ENCODE data around the gene EPHB1.

EPHB1 gene

DNA sequence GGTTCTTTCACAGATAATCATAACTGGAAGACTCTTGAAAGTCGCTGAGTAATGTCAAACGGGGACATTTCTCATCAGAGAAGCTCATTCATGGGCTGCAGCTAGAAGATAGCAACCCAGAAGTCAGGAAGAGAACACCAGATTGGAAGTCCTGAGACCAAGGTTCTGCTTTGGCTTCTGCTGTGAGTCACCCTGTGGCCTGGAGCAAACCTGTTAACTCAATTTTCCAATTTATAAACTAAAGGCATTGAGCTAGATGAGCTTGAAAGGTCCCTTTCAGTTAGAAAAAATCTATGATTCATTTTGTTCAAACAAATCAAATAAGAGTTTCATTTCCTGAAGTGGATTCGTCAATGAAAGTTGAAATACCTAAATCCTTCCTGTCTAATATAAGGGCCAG lies 402.2 kb downstream of the EPHB1 start:
- TF ChIP-seq, protein P1, sequence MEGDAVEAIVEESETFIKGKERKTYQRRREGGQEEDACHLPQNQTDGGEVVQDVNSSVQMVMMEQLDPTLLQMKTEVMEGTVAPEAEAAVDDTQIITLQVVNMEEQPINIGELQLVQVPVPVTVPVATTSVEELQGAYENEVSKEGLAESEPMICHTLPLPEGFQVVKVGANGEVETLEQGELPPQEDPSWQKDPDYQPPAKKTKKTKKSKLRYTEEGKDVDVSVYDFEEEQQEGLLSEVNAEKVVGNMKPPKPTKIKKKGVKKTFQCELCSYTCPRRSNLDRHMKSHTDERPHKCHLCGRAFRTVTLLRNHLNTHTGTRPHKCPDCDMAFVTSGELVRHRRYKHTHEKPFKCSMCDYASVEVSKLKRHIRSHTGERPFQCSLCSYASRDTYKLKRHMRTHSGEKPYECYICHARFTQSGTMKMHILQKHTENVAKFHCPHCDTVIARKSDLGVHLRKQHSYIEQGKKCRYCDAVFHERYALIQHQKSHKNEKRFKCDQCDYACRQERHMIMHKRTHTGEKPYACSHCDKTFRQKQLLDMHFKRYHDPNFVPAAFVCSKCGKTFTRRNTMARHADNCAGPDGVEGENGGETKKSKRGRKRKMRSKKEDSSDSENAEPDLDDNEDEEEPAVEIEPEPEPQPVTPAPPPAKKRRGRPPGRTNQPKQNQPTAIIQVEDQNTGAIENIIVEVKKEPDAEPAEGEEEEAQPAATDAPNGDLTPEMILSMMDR (IDR thresholded peaks at IDR 0.05; ENCODE audit: low read depth, low read length), result no peak
- in situ Hi-C loops (cut with HindIII; ENCODE audit: low sequenced_read_pairs), result no loop called here
- no peak for DNase-seq (ENCODE audit: low read depth, low spot score)

DNA sequence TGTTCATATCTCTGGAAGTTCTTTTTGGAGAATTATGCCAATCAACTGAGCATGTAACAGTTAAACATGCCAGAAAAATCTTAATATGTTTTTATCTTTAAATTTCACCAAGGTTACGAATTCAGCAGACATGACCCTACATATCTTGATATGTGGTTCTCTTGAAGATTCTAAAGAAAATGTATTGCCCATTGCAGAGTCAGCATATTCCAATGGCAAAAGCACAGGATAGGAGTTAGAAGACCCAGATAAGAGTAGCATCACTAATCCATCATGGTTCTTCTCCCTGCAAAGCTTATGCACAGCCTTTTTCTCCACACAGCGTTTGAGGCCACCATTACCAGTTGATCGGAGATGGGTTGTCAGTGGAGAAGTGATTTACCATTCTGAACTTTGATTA lies 402.8 kb downstream of the EPHB1 start:
- in situ Hi-C loops (cut with HindIII; ENCODE audit: low sequenced_read_pairs), result no loop called here
- DNase-seq (ENCODE audit: low read depth, low spot score), result no peak
- TF ChIP-seq, protein P1 (IDR thresholded peaks at IDR 0.05; ENCODE audit: low read depth, low read length), result no peak
- no peak overlapping the region for H3K4me3 ChIP-seq (ENCODE audit: low read depth, low read length)

More for the DNA sequence above, 402.2 kb downstream of the EPHB1 start:
- H3K4me3 ChIP-seq (ENCODE audit: low read depth, low read length), result no peak overlapping the region

DNA sequence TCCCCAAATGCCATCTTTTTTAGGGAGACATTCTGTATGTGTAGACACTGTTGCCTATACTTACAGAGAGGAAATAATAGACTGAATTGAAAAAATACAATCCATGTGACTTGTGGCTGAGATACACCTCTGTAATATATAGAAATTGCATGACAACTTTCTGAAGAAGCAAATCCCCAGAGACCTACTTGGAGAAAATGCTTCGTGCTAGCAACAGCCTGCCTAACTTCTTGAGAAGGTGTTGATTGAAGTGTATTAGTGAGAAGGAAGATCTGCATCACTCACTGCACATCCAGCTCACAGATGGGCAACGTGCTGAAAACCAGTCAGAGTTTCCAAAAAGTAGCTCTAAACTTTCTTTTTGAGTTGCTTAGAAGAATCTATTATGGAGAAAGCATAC lies 404.1 kb downstream of the EPHB1 start:
- in situ Hi-C loops (cut with HindIII; ENCODE audit: low sequenced_read_pairs), result no loop called here
- H3K4me3 ChIP-seq (ENCODE audit: low read depth, low read length), result no peak overlapping the region
- TF ChIP-seq, protein P1 (IDR thresholded peaks at IDR 0.05; ENCODE audit: low read depth, low read length), result no peak
- no peak for DNase-seq (ENCODE audit: low read depth, low spot score)

DNA sequence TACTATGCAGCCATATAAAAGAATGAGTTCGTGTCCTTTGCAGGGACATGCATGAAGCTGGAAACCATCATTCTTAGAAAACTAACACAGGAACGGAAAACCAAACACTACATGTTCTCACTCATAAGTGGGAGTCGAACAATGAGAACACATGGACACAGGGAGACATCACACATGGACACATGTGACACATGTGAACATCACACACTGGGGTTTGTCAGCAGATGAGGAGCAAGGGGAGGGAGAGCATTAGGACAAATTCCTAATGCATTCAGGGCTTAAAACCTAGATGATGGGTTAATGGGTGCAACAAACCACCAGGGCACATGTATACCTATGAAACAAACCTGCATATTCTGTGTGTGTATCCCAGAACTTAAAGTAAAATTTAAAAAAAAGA lies 408.0 kb downstream of the EPHB1 start:
- DNase-seq (ENCODE audit: low read depth, low spot score), result no peak
- in situ Hi-C loops (cut with HindIII; ENCODE audit: low sequenced_read_pairs), result no loop called here
- no peak overlapping the region for H3K4me3 ChIP-seq (ENCODE audit: low read depth, low read length)
- TF ChIP-seq, protein P1 (IDR thresholded peaks at IDR 0.05; ENCODE audit: low read depth, low read length), result no peak

DNA sequence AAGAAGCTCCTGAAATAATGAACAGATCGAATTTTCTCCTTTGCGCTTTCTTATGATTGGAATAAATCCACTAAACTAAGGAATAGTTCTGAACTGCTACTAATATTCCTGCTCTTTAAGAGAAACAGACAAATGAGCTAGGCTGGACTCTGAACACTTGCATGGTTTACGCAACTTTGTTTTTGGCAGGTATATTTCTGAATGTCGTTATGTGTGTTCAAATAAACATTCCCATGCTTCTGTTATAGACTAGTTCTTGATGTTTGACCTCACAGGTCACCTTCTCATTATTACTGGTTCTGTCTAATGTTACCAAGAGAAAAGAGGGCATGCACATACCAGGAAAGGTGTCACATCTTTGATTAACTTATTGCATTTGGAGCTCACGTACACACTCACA lies 418.2 kb downstream of the EPHB1 start:
- DNase-seq (ENCODE audit: low read depth, low spot score), result no peak
- TF ChIP-seq, protein P1 (IDR thresholded peaks at IDR 0.05; ENCODE audit: low read depth, low read length), result no peak
- H3K4me3 ChIP-seq (ENCODE audit: low read depth, low read length), result no peak overlapping the region
- in situ Hi-C loops (cut with HindIII; ENCODE audit: low sequenced_read_pairs), result no loop called here

DNA sequence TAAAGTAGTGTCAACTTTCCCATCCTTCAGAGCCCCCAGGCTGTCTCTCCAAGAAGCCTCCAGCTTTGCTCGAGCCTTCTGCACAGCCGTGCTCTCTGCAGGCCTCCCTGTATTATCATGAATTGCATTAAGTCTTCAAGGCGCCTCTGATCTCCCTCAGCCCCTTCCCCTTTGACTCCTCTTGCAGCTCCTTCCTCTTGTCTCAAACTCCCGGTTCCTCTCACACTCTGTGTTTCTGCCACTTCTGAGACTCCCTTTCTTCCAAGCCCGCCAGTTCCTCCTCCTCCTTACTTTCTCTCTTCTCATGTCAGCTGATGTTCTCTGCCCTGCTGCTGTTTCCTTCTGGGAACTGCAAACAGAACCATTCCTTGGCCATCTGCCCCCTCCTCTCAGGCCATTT lies 418.8 kb downstream of the EPHB1 start:
- in situ Hi-C loops (cut with HindIII; ENCODE audit: low sequenced_read_pairs), result no loop called here
- TF ChIP-seq, protein P1 (IDR thresholded peaks at IDR 0.05; ENCODE audit: low read depth, low read length), result no peak
- no peak overlapping the region for H3K4me3 ChIP-seq (ENCODE audit: low read depth, low read length)
- no peak for DNase-seq (ENCODE audit: low read depth, low spot score)

DNA sequence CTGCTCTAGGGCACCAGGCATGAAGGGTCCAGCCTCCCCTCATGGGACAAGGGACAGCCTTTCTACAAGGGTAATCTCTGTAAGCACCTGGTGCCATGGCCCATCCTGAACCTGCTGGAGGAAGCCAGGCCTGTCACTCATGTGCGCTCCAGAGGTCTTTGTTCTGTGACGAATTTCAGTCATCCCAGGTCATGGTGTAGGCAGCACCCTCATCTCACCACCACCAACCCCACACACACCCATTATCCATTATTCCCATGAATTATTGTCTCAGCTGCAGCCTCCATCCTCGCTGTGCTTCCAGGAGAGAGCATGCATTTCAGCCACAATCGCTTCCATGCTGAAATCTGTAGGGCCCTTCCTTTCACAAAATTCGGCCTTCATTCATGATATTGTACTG lies 419.3 kb downstream of the EPHB1 start:
- TF ChIP-seq, protein P1 (IDR thresholded peaks at IDR 0.05; ENCODE audit: low read depth, low read length), result no peak
- DNase-seq (ENCODE audit: low read depth, low spot score), result no peak
- in situ Hi-C loops (cut with HindIII; ENCODE audit: low sequenced_read_pairs), result no loop called here
- no peak overlapping the region for H3K4me3 ChIP-seq (ENCODE audit: low read depth, low read length)

Data from astrocyte of the spinal cord (primary cell).